MCF 10A (cell line): ENCODE measurements around the gene NR5A1. TPM values are rescaled to one million over a fixed set of nuclear protein-coding genes. Genes with fewer than 3 reads are reported as not detected.

Experiments
- BruUV-seq: library from RNA; stranded (reverse); fragments of 400-500 nt; replicated peaks from 2 replicates; lab custom pipeline; 2021; lab: Mats Ljungman, UMichigan
- CTCF ChIA-PET: fragments of 300-600 bp; sonication (Branson Sonifier 250); formaldehyde crosslinking; extraction: SDS; loops from one replicate; lab custom pipeline; 2021; ENCODE audit warnings: antibody characterized with exemption, inconsistent platforms; lab: Yijun Ruan, JAX
- POLR2A ChIA-PET: fragments of 300-600, 350-650 bp; sonication (Branson Sonifier 250); formaldehyde crosslinking; extraction: SDS; loops from one replicate; lab custom pipeline; 2020; ENCODE audit warnings: antibody characterized with exemption, inconsistent platforms; lab: Yijun Ruan, JAX
- DNase-seq: peaks from one replicate; pipeline ENCODE4 v3.0.0-alpha.2; 2018; ENCODE audit not compliant: unreplicated experiment
- H3K27ac Mint-ChIP-seq: one replicate; pipeline ENCODE4 v1.8.0; 2022; ENCODE audit warnings: mild to moderate bottlenecking, low read depth, mixed read lengths; ENCODE audit not compliant: unreplicated experiment
- H3K27me3 Mint-ChIP-seq: one replicate; pipeline ENCODE4 v1.8.0; 2022; ENCODE audit warnings: mixed read lengths; ENCODE audit not compliant: insufficient read depth, unreplicated experiment
- H3K36me3 Mint-ChIP-seq: one replicate; pipeline ENCODE4 v1.8.0; 2022; ENCODE audit warnings: mild to moderate bottlenecking, moderate library complexity, mixed read lengths; ENCODE audit not compliant: insufficient read depth, unreplicated experiment
- H3K4me1 Mint-ChIP-seq: one replicate; pipeline ENCODE4 v1.8.0; 2022; ENCODE audit warnings: mixed read lengths; ENCODE audit not compliant: insufficient read depth, unreplicated experiment
- H3K4me3 Mint-ChIP-seq: one replicate; pipeline ENCODE4 v1.8.0; 2022; ENCODE audit warnings: mild to moderate bottlenecking, moderate library complexity, mixed read lengths; ENCODE audit not compliant: unreplicated experiment
- H3K9me3 Mint-ChIP-seq: one replicate; pipeline ENCODE4 v1.8.0; 2022; ENCODE audit warnings: mixed read lengths; ENCODE audit not compliant: unreplicated experiment
- CTCF ChIP-seq: fragments of 200-600 bp; IDR thresholded peaks from one replicate; pipeline ENCODE4 v1.8.0; 2022; ENCODE audit warnings: antibody characterized with exemption, mild to moderate bottlenecking; ENCODE audit not compliant: unreplicated experiment
- intact Hi-C: fragments of 100-400 bp; cut with micrococcal nuclease; formaldehyde crosslinking; loops from 2 replicates; pipeline ENCODE4 v1.14.1; 2022
- total RNA-seq: library from RNA; stranded (reverse); gene quantifications from 2 replicates; pipeline ENCODE4 v1.2.3, GENCODE V29; 2022

NR5A1 gene
- total RNA-seq, 1 experiment from 2014 or later: not detected

GRCh38 chr9:124438091-124438490 is 69.1 kb downstream of the NR5A1 start:
- no TSS peak for BruUV-seq
- Mint-ChIP-seq H3K27me3 (no peaks in the 10 kb centered on the region), H3K27ac (no peak overlapping the region), H3K36me3 (no peaks in the 10 kb centered on the region), H3K9me3 (no peaks in the 10 kb centered on the region), H3K4me1 (no peaks in the 10 kb centered on the region), H3K4me3 (no peak overlapping the region)
- no peak for TF ChIP-seq CTCF
- intact Hi-C loops: no loop called here
- ChIA-PET CTCF (interaction anchor here (0.6 to 1.2 kb wide), 4 partner anchors 16 to 332 kb away, joined by 3 to 6 read pairs (median 4); no protein-coding TSS in a partner anchor), POLR2A (no interaction called here)
- no peak for DNase-seq

GRCh38 chr9:124437086-124437485 is 70.1 kb downstream of the NR5A1 start:
- CTCF ChIA-PET: interaction anchor here (1.2 kb wide), 1 partner anchor 18 kb away, joined by 4 read pairs; no protein-coding TSS in a partner anchor
- no TSS peak for BruUV-seq
- no peaks in the 10 kb centered on the region for H3K4me1 Mint-ChIP-seq
- H3K9me3 Mint-ChIP-seq: no peaks in the 10 kb centered on the region
- peak overlapping the region; percentile 42 for H3K27ac Mint-ChIP-seq
- intact Hi-C loops: no loop called here
- POLR2A ChIA-PET: no interaction called here
- DNase-seq: no peak
- TF ChIP-seq CTCF: no peak
- H3K4me3 Mint-ChIP-seq: no peak overlapping the region
- no peaks in the 10 kb centered on the region for H3K36me3 Mint-ChIP-seq
- no peaks in the 10 kb centered on the region for H3K27me3 Mint-ChIP-seq

GRCh38 chr9:124436320-124436719 is 70.9 kb downstream of the NR5A1 start:
- H3K4me1 Mint-ChIP-seq: no peaks in the 10 kb centered on the region
- H3K4me3 Mint-ChIP-seq: no peak overlapping the region
- intact Hi-C loops: no loop called here
- TF ChIP-seq CTCF: no peak
- H3K27ac Mint-ChIP-seq: peak overlapping the region; percentile 42
- ChIA-PET CTCF (interaction anchor here (0.6 to 1.5 kb wide), 7 partner anchors 16 to 481 kb away, joined by 3 to 9 read pairs (median 4); no protein-coding TSS in a partner anchor), POLR2A (interaction anchor here (0.7 kb wide), 1 partner anchor 13 kb away, joined by 3 read pairs; no protein-coding TSS in a partner anchor)
- H3K36me3 Mint-ChIP-seq: no peaks in the 10 kb centered on the region
- BruUV-seq: no TSS peak
- no peaks in the 10 kb centered on the region for H3K27me3 Mint-ChIP-seq
- H3K9me3 Mint-ChIP-seq: no peaks in the 10 kb centered on the region
- no peak for DNase-seq

Other genes with a start within 250 kb of the NR5A1 start
- gene NEK6, start 249.4 kb downstream of the NR5A1 start, total RNA-seq: 25.1 and 27.5 TPM in 2 replicates
- gene PSMB7, start 92.0 kb downstream of the NR5A1 start, total RNA-seq: 264 and 352 TPM in 2 replicates
- gene ADGRD2, start 56.9 kb downstream of the NR5A1 start, total RNA-seq: not detected in 2 replicates